HTERT RPE-1 (cell line): ENCODE measurements around the gene PARP15.
"Not testable (repeated sequence)": the region's sequence is repeated elsewhere in the genome, so short reads cannot be mapped to it uniquely, and the experiment has no call there.

ENCODE experiments used
- in situ Hi-C: fragments of 300-500 bp; cut with MboI; formaldehyde crosslinking; loops from 4 replicates; pipeline ENCODE4 v1.14.3; 2020; ENCODE audit warnings: low sequenced_read_pairs

Gene PARP15

DNA sequence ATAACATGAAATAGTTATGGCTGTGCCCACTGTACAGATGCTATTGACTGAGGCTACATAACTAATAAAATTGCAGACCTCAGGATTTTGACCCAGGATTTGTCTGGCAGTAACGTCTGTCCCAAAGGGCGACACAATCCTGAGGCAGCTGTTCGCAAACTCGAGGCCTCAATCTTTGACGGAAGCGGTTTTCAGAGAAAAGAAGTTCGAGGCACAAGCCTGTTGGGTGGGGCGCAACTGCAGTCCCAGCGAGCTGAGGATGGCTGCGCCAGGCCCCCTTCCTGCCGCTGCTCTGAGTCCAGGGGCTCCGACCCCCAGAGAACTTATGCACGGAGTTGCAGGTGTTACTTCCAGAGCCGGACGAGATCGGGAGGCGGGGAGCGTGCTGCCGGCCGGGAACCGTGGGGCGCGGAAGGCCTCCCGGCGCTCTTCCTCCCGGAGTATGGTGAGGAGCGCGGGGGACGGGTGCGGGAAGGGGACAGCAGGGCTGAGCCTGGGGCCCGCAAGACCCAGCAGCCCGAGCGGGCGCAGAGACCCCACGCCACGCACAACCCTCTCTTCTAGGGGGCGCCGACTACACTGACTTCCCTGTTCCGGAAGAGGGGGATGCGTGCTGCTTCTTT lies at the start of gene PARP15:
TSS of gene PARP15 (plus strand) at position 242 of the 623 bp plus-strand sequence. CDS start at position 260, 18 bp downstream.
- in situ Hi-C loops: no loop called here

DNA sequence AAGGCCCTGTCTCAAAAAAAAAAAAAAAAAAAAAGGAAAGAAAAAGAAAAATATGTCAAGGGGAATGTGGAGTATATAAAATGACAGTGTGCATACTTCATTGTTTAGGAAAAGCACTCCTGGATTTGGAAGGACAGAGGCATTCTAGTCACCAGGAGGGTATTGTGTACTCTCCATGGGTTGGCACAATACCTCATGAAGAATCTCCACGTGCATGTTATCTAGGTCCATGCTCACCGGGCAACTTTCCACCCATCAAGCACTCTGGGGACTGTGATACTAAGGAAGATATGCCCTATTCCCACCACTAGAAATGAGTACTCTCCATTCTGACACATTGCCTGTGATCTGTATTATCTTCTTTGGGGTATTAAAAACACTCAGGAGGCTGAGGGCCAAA lies 47.3 kb upstream of the PARP15 start:
- in situ Hi-C loops: no loop called here

DNA sequence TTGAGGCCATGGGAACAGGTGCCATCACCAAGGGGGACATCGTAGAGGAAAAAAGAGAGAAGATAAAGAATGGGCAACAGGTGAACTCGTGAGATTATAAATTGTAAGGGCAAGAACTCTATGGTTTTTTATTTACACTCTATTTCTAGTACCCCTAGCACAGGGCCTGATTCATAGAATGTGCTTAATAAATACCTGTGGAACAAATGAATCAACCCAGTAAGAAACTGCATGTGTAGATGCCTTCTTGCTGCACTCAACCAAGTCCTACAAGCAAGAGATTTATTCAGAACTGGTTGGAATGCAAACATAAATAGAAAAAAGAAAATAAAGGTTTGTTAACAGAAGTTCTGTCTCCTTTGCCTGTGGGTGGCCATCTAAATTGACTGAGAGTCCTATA lies 44.0 kb upstream of the PARP15 start:
- in situ Hi-C loops: no loop called here

DNA sequence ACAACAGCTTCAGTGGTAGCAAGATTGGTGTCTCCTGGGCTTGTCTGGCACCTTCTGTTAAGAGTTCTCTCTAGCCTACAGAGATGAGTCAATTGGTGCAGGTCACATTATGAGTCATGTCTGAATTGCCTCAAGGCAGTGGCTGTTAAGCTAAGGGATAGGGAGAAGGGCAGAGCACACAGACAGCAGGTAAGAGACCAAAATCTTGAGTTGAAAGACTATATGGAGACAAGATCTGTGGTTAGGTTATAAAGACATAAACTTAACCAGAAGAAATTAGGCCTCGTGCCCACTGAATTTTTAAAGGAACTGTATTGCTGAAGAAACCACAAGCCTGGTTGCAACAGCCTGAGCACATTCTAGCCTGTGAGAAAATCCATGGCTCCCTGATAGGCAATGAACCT lies 43.5 kb upstream of the PARP15 start:
- in situ Hi-C loops: no loop called here

DNA sequence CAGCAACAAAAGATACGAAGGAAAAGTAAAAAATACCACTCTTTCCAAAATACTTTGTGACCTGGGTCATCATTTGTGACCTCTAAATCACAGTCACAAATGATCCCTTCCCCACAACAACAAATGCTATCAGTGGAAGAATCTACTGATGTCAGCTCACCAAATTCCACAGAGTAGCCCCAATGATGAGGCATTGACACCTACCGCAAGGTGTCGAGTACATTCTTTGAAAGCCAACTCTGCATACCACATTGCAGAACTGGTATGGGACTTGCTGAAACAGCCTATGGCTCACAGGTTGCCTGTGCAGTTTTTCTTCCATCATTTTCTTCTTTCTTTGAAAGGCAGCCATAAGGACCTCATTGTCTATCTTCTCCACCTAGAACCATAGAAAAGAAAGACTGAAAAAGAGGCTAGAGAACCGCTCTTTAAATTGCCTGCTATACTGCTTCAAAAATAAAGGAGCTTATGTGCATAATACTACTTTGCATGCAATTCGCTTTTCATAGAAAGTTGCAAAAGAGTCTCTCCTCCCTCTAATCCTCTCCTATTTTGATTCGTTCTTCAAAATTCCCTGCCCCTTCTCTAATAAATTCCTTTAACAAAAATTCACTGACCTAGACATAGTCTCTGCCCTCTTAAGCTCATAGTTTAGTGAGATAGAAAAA lies 41.4 kb upstream of the PARP15 start:
- in situ Hi-C loops: no loop called here

DNA sequence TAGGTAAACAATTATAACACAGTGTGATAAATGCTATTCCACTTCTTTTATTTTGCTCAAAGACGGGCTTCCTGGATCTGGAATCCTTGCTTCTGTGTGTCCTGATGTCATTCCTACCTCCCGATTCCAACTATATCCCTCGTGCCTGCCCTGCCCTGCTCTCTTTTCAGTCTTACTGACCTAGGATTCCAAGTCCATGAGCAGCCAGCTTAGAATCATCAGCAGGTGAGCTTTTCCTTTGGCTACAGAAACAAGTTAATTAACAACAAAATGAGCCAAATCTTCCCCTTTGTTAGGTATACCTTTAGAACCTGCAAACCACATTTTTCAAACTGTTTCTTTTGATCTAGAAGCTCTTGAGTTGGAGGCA lies 40.8 kb upstream of the PARP15 start:
- in situ Hi-C loops: no loop called here

DNA sequence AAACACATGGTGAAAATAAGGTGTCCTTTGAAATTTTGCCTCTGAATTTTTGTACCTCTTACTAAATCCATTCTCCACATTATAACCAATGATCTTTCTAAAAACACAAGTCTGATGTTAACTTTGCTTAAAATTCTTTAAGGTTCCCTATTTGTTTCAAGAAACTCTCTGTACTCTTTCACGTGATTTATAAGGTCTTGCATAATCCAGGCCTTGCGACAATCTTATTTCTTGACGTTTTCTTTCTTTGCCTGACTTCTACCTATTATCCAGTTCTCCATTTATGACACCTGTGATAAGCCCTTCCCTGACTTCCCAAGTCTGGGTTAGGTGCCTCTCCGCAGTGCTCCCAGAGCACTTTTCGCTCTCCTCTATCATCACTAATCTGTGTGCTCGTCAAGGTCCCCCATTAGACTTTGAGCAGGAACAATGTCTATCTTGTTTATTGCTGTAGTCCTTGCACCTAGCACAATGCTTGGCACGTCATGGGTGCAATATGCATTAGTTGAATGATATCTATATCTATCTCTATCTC lies 38.4 kb upstream of the PARP15 start:
- in situ Hi-C loops: no loop called here

DNA sequence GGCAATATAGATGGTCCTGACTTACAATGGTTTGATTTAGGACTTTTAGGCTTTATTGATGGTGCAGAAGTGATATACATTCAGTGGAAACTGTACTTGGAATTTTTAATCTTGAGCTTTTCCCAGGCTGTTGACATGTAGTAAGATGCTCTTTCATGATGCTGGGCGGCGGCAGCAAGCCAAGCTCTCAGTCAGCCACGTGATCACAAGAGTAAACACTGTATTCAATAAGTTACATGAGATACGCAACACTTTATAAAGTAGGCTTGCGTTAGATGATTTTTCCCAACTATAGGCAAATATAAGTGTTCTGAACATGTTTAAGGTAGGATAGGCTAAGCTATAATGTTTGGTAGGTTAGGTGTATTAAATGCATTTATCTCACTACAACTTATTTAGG lies 31.3 kb upstream of the PARP15 start:
- in situ Hi-C loops: no loop called here

DNA sequence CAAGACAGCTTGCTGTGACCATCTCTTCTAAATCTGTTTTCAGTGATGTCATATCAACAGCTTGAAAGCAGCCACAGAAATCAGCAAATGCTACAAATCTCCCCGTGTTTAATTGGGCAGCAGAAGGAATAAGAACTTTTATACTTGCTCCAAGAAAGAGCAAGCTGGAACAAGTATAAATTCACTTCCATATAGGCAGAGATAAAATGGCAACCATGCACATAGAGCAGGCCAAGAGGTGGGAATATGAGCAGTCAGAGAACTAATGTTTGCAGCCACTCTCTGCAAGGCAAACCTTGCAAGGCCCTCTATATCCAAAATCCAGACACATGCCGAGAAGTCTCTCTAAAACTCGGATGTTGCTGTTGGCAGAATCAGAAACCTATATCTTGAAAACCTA lies 29.4 kb upstream of the PARP15 start:
- in situ Hi-C loops: no loop called here

DNA sequence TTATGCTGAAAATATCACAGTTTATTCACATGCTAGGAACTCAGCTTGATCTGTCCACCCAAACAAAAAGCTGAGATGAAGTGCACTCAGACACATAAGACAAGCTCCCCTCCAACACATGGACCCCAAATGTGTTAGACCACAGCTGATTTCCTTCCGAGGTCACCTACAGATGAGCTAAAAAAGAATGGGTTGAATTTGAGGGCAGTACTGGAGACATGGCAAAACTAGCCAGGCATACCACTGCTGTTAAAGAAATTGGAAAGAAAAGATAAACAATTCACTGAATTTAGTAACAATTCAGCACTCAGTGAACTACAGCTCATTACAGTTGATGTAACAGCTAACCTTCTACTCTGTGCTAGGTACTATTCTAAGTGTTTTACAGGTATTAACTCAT lies 28.8 kb upstream of the PARP15 start:
- in situ Hi-C loops: no loop called here

DNA sequence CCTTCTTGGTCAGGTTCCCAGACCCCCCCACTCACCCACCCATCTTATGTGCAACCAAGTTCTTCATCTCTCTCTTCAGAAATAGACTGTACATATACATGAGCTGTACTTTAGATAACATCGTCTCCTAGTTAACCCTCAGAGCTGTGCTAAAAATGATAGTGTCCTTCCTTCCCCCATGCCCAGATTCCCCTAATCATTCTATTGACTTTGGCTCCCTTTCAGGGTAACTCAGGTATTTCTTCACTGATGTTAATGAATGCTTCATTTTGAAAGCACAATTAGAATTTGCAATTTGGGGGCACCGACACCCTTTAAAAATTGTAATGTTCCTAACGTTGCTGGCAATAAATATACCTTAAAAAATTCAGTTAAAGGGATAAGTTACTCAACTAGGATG lies 24.3 kb upstream of the PARP15 start:
- in situ Hi-C loops: no loop called here

DNA sequence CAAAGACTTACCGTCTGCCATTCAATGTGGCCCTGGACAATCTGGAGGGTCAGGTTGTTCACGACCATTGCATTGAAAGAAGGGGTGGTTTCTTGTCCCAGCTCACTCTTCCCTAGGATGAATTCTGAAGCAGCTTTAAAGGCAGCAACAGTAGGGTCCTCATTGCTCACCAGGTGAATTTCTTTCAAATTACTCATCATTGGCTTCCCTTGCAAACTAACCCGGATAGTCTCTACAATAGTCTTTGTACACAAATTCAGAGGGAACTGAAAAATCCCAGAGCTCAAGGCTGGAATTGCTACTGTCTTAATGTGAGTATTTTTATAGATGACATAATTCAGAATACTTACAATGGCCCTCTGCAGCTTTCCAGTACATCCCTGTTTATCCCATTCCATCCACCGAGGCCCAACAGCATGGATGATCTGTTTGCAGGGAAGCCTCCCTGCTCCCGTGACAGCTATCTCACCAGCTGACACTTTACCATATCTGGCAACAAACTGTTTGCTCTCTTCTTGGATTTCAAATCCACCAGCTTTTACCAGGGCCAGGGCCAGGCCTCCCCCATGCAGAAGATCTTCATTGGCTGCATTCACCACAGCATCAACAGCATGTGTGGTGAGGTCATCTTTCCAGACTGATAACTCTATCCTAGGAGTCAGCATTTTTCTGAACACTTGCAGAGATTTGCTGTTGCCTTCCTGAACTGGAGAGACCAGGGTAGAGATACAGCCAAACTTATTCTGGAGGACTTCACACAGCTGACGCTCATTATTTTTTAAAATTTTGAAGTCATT lies 22.0 kb upstream of the PARP15 start:
- in situ Hi-C loops: no loop called here

DNA sequence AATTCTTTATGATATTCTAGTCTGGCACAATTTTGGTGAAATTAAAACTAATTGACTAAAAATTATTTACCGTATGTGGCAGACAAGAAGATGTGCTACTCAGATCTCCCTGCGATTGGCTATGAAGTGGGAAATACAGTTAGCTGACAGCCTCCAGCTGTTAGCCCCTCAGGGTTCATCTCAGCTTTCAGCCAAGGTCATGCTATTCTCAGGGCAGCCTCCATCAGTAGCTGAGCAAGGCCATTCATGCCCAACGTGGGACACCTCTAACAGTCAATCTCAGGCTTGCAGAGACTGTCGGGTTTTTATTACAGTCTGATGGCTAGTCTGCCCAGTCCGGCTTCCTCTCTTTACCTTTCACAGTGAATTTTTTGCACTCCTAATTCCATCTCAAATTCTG lies 20.1 kb upstream of the PARP15 start:
- in situ Hi-C loops: no loop called here

DNA sequence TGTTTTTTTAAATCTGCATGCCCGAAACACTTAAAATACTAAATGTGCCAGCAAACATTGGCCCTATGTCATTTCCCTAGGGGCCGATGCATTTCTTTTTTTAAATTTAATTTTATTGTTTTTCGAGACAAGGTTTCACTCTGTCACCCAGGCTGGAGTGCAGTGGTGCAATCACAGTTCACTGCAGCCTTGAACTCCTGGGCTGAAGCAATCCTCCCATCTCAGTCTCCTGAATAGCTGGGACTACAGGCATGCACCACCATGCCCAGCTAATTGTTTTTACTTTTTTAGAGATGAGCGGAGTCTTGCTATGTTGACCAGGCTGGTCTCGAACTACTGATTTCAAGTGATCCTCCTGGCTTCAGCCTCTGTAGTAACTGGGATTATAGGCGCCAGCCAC lies 18.8 kb upstream of the PARP15 start:
- in situ Hi-C loops: no loop called here

DNA sequence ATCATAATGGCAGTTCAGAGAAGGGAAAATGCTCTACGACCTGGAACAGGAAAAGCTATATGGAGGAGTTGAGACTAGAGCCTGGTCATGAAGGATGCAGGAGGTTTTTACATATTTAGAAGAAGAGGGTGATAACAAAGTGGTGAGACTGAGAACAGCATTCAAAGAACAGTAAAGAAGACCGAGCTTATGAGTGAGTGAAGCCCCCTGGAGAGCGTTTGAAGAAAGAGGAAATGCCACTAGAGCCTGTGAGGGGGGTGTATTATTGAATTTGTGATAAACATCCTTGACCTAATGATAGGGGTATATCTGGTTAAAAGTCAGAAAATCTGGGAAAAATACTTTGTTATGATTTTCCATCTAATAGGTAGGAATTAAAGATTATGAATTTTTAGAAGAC lies 17.5 kb upstream of the PARP15 start:
- in situ Hi-C loops: no loop called here

DNA sequence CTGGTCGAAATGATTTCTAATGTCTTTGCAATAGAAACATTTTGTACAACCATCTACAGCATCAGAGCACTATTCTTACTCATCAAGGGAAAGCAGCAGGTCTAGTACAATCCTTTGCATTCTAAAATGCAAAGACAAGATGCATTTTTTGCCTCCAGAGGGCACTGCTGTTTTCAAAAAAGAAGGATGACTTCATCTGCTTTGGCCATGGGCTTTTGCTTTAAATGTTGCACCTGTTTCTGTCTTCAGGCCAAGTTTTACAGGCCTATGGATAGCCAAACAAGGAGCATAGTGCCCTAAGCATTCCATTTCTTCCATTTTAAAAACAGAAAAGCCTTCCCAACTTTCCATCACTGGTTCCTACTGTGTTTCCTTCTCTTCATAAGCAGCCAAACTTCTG lies 16.8 kb upstream of the PARP15 start:
- in situ Hi-C loops: no loop called here

DNA sequence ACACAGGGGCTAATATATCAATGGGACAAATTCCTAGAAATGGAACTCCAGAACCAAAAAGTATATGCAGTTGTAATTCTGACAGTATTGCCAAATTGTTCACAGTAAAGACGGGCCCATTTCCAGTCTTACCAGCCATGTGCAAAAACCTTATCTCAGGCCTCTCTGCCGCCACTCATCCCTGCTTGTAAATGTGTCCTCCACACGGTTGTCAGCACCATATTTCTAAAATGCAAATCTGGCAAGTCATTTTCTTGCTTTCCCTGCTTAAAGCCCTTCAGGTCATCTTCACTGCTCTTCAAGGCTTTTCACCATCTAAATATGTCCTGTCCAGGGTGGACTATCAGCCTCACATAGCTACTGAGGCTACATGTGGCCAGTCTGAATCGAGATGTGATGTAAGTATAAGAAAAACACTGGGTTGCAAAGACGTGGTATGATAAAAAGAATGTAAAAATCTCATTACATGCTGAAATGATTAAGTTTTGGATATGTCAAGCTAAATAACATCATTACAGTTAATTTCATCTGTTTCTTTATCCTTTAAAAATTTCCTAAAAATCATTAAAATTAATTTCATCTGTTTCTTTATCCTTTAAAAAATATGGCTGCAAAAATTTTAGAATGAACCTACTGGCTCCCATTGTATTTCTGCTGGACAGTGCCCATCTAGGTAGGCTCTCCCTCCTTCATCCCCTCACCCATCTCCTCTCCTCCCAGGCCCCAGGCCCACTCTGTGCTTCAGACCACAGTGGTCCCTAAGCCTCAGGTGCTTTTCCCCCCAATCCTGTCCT lies 14.3 kb upstream of the PARP15 start:
- in situ Hi-C loops: no loop called here

DNA sequence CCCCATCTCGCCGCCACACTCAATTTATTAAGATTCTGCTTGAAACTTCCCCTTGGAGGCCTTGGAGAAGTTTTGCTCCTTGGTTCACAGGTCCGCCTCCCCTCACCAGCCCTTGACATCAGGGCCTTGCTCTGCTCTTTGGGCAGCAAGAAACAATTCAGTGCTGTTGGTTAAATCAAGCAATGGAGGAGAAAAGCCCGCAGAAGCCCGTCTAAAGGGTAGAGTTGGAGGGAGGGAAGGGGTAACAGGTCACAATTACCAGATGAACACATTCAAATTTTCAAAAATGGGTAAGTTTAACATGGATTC lies 13.8 kb upstream of the PARP15 start:
- in situ Hi-C loops: no loop called here

DNA sequence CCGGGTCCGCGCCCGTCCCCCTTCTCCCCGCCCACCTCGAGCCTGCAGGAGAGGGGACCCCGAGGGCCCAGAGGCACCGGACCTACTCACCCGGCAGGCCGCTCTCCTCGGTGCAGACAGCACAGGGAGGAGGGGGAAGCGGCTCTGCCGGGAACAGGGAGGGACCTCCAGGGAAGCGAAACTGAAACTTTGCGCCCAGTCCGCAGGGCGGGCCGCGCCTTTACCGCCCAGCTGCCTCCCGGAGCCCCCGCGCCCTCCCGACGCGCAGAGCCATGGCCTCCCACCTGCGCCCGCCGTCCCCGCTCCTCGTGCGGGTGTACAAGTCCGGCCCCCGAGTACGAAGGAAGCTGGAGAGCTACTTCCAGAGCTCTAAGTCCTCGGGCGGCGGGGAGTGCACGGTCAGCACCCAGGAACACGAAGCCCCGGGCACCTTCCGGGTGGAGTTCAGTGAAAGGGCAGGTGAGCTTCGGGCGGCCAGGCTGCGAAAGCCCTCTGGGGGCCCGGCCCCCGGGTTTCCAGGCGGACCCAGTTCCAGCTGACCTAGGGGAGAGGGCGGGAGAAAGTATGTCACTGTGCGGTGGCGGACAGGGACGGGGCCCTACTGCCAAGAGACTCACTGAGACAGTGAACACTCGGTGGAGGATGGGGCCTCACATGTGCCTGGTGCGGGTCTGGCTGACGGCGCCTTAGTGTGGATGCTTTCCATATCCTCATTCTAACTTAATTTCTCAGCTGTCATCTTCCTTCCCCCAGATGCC lies 13.1 kb upstream of the PARP15 start, which contains the start of the genes DTX3L and PARP9:
TSS of gene DTX3L (plus strand) at position 184 of the 758 bp plus-strand sequence. CDS start at position 273, 89 bp downstream.
TSS of gene PARP9 (minus strand) at position 146 of the 758 bp plus-strand sequence. CDS start 4,680 bp downstream, outside the sequence.
- in situ Hi-C loops: no loop called here

DNA sequence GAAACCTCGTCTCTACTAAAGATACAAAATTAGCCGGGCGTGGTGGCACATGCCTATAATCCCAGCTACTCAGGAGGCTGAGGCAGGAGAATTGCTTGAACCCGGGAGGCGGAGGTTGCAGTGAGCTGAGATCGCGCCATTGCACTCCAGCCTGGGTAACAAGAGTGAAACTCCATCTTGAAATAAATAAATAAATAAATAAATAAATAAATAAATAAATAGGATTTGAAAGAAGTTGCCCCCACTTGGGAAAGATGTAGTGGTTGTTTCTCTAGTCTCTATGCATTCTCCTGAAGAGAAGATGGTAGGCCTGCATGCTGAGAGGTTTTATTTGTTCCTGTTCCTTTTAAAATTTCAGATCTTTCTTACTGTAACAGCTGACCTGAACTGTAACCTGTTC lies 9.3 kb upstream of the PARP15 start:
- in situ Hi-C loops: not testable (repeated sequence)
